ENCODE results near the gene EMD.
"Not testable (repeated sequence)": the region's sequence is repeated elsewhere in the genome, so short reads cannot be mapped to it uniquely, and the experiment has no call there.

The EMD gene

DNA sequence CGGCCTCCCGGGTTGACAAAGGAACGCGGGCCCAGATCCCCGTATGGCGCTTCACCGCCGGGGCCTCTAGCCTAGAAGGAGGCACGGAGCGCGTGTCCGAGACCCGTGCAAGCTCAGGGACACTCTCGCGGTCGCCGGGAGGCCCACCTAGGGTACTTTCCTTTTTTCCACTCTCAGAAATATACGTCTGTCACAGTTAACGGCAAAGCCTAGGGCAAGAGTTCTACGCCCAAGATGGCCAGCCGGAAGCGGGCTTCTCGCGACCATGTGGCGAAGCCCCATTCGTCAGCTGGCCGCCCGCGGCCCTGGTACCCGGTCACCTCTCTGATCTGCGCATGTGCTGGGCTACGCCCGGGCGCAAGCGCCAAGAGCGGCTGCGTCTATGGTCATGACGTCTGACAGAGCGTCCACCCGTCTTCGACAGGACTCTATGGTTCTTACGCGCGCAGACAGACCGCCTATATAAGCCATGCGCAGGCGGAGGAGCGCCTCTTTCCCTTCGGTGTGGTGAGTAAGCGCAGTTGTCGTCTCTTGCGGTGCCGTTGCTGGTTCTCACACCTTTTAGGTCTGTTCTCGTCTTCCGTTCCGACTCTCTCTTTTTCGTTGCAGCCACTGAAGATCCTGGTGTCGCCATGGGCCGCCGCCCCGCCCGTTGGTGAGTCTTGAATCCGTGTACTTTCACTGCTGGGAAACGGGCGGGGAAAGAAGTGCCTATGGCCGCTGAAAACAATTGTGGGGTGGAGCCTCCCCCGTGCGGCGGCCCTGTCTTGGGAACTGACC, 19.0 kb downstream of the EMD start, which contains the start of gene RPL10:
RPL10 (plus strand) TSS at position 490 of the 780 bp plus-strand sequence; CDS start at position 633, 143 bp downstream.
- DNase-seq: peak; percentile 72

DNA sequence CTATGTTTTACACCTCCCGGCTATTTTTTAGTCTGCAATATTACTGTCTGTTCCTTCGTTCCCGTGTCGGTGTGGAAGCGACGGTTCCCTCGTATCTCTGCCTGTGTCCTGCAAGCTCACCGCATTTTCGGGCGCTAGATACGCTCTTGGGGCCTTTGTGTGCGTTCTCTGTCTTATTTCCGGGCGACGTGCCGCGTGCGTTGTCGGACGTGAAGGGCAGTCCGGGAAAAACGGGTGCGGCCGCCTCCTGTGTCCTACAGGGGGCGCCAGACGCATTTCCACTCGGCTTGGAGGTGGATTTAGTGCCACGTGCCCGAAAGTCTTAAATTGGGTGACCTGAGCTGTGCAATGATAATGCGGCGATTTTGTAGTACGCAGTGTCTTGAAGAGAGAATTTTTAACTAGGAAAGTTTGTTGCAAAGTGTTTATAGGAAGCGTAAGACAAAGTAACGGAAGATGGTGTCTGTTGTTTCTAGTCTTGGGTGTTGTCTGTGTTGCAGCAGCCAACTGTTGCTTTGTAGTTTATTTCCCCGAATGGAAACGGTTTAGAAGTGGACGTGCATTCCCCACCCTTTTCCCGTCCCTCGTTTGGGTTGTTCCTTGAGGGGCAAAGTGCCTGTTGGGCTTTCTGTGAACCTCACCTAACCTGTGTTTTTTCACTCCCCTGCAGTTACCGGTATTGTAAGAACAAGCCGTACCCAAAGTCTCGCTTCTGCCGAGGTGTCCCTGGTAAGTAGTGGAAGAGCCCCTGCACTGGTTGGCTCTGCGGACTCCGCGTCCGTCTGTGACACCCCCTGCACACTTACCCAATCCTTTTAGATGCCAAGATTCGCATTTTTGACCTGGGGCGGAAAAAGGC, 19.8 kb downstream of the EMD start:
- DNase-seq: no peak

DNA sequence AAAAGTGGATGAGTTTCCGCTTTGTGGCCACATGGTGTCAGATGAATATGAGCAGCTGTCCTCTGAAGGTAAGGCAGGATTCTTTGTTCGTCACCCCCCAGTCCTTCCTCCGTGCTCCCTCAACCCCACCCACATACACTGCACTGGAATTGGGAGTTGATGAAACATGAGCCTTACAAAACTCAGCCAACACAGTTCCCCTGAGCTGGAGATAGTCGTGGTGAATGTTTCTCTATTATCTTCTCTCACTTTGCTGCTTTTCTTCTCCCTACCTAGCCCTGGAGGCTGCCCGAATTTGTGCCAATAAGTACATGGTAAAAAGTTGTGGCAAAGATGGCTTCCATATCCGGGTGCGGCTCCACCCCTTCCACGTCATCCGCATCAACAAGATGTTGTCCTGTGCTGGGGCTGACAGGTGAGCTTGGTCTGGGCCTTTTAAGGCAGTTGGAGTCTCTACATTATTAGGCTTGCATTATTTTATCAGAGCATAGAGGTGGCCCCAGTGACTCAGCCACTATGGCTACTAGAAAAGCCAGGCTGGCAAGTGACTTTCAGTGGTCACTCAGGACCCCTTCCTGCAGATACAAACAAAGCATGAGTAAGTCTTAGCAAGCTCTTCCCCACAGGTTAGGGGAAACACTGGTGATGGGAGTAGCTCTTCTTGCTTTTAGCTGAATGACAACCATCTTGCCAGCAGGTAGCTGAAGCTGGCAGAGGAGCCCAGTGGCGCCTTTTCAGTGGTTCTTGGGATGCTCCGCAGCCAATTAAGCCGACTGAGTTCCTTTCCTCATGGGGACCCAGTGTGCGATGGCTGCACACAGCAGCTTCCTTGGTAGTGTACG, 20.7 kb downstream of the EMD start:
- no peak for DNase-seq

DNA sequence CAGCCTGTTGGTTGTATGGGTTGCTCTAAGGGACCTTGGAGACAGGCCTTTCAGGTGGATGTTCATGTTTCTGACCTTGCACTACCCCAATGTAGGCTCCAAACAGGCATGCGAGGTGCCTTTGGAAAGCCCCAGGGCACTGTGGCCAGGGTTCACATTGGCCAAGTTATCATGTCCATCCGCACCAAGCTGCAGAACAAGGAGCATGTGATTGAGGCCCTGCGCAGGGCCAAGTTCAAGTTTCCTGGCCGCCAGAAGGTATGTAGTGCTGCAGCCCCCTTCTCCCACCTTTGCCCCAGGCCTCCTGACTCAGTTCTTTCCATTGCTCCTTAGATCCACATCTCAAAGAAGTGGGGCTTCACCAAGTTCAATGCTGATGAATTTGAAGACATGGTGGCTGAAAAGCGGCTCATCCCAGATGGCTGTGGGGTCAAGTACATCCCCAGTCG, 21.3 kb downstream of the EMD start:
- not testable (repeated sequence) for DNase-seq

- DNase-seq: no peak
Measured at GRCh38 chrX:154401045-154401799, 22.1 kb downstream of the EMD start.

- DNase-seq: no peak
Measured at GRCh38 chrX:154401918-154402621, 23.0 kb downstream of the EMD start.

DNA sequence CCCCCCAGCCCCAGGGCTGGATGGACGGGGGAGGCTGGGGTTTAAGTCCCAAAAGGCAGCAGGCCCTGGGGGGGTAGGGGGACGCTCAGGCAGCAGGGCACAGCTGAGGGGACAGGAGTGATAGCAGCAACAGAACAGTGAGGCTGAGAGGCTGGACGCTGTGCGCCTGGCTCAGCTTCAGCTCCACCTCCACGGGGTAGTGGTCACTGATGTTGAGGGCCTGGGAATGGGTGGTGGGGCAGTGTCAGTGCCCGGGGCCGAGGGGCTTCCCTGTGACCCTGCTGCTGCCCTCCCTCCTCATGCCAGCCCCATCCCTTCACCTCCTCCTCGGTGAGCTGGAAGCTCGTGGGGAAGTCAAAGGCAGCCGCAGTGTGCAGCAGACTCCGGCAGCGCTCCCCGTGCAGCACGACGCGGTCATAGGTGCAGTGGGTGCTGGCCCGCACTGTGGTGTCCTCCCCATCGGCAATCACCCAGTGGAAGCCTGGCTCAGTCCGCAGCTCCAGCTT, 23.6 kb downstream of the EMD start:
- no peak for DNase-seq

- DNase-seq: no peak
Measured at GRCh38 chrX:154403192-154403591, 24.1 kb downstream of the EMD start.

DNA sequence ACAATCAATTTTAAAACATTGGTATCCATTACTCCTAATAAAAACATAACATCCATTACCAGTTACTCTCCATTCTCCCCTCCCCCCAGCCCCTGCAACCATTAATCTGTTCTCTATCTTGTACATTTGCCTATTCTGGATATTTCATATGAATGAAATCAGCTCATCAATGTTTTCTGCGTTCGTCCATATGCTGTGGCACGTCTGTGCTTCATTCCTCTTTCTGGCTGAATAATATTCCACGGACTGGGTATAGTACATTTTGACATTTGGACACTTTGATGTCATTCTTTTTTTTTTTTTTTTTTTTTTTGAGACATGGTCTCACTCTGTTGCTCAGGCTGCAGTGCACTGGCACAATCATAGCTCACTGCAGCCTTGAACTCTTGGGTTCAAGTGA, 24.8 kb downstream of the EMD start:
- DNase-seq: no peak

DNA sequence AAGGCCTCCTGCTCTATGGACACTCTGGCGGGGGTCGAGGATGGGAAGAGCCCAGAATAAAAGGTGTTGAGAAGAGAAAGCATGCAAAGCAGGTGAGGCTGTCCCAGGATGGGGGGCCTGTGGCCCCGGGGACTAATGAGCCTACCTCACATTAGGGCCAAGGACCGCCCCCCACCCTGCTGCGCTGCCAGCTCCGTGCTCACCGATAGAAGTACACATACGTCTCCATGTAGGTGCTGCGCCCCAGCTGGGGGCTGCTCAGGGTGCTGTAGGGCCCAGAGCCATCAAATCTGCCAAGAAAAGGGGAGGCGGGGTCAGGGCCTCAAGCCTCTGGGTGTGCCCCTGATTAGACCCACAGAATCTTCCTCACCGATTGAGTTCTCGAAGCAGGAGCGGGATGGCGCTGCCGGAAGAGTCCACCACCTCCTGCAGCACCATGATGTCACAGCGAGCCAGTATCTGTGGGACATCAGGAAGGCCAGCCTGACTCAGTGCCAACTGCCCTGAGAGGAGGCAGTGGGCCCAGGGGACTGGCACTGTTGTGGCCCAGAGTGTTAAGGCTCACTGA, 25.6 kb downstream of the EMD start:
- no peak for DNase-seq

- no peak for DNase-seq
Measured at GRCh38 chrX:154408659-154409221, 29.6 kb downstream of the EMD start.

DNA sequence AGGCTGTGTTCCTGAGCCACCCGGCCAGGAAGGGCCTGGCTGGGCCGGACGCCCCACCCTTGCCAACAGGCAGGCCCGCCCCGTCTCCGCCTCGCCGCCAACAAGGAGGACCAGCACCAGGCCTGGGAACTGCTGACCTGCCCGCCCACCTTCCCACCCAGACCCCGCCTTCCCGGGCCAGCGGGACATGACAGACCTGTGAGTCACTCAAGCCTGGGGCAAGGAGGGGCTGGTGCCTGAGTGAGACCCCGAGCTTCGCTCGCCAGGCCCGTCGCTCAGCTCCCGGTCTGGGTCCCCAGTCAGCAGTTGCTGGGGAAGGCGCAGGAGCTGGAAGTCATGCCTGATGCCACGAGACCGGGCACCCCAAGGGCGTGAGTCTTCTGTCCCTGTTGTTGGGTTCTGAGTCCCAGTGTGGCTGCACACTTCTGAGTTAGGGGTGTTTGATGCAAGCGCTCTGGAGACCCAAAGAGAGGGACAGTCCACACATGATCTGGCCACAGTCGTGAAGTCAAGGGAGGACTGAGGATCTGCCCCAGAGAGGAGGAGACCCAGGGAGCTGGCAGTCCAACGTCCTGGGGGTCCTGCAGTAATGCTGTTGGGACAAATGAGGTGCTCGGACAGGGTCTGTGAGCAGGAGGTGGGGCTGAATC, 30.3 kb downstream of the EMD start, which contains the start of gene DNASE1L1:
DNASE1L1 (minus strand) TSS at position 33 of the 650 bp plus-strand sequence. CDS start 3,686 bp downstream, outside the sequence.
- peak; percentile 78 for DNase-seq

DNA sequence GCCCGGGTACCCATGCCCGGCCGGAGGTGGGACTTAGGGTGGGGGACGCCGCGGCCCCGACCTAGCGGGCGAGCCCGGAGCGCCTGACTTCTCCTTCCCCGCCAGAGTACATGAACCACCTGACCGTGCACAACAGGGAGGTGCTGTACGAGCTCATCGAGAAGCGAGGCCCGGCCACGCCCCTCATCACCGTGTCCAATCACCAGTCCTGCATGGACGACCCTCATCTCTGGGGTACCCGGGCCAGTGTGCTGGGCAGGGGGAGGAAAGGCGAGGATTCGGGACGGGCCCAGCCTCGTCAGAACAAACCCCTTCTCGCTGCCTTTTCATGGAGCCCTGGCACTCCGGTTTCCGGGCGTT, 32.9 kb downstream of the EMD start:
- DNase-seq: no peak

DNA sequence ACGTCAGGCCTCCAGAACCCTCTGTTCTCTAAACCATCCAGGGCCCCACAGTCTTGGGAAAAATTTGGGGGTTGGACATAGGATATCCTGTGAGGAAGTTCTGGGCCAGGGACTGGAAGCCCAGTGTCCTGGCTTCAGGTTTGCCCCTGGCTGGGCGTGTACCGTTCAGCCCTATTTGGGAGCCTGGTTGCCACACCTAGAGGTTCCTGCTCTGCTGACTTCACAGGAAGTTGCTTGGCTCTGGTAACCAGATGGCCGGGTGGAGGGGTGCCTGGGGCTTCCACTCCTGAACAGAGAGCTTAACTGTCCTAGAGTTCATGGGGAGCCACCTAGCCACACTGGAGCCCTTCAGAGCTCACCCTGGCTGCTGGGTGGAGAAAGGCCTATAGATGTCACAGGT, 33.4 kb downstream of the EMD start:
- no peak for DNase-seq

- no peak for DNase-seq
Measured at GRCh38 chrX:154413142-154413541, 34.0 kb downstream of the EMD start.

- no peak for DNase-seq
Measured at GRCh38 chrX:154417157-154417556, 38.1 kb downstream of the EMD start.

- DNase-seq: no peak
Measured at GRCh38 chrX:154419189-154419588, 40.1 kb downstream of the EMD start.

GRCh38 chrX:154419688-154420401, 40.8 kb downstream of the EMD start:
- DNase-seq: no peak

GRCh38 chrX:154420402-154420756, 41.3 kb downstream of the EMD start:
- DNase-seq: no peak

Measured in 8988T (cell line).